GM15510 (cell line): Measurements from ENCODE around the gene MBIP.

Experiments
- POLR2A ChIP-seq: IDR thresholded peaks from 3 replicates; pipeline ENCODE4 v1.6.1; 2011; ENCODE audit warnings: borderline replicate concordance; ENCODE audit not compliant: insufficient read length; ENCODE audit errors: extremely low read depth

MBIP gene

GRCh38 chr14:36281309-36281708 lies 39.1 kb downstream of the MBIP start:
- no peak for TF ChIP-seq POLR2A

- TF ChIP-seq POLR2A, result no peak
Measured at GRCh38 chr14:36279306-36280190, 40.9 kb downstream of the MBIP start.

- no peak for TF ChIP-seq POLR2A
Measured at GRCh38 chr14:36275741-36276140, 44.7 kb downstream of the MBIP start.

- no peak for TF ChIP-seq POLR2A
Measured at GRCh38 chr14:36271939-36272907, 48.2 kb downstream of the MBIP start.

- TF ChIP-seq POLR2A, result no peak
Measured at GRCh38 chr14:36271222-36271621, 49.2 kb downstream of the MBIP start.

GRCh38 chr14:36270191-36270590 lies 50.2 kb downstream of the MBIP start:
- no peak for TF ChIP-seq POLR2A

- TF ChIP-seq POLR2A, result no peak
Measured at GRCh38 chr14:36268121-36268520, 52.3 kb downstream of the MBIP start.

- no peak for TF ChIP-seq POLR2A
Measured at GRCh38 chr14:36264595-36264994, 55.8 kb downstream of the MBIP start.

- TF ChIP-seq POLR2A, result no peak
Measured at GRCh38 chr14:36264107-36264506, 56.3 kb downstream of the MBIP start.

GRCh38 chr14:36260970-36261640 lies 59.3 kb downstream of the MBIP start:
- TF ChIP-seq POLR2A, result no peak

- no peak for TF ChIP-seq POLR2A
Measured at GRCh38 chr14:36258241-36258640, 62.2 kb downstream of the MBIP start.

- TF ChIP-seq POLR2A, result no peak
Measured at GRCh38 chr14:36256126-36256801, 64.2 kb downstream of the MBIP start.

- TF ChIP-seq POLR2A, result no peak
Measured at GRCh38 chr14:36254020-36254624, 66.3 kb downstream of the MBIP start.
